ENCODE results near the gene ASTN2. TPM values are rescaled to one million over a fixed set of nuclear protein-coding genes. Genes with fewer than 3 reads are reported as not detected.

Gene ASTN2
- polyA plus RNA-seq, 2 of the 4 experiments (the other 2 are of a cell fraction): 5.8 to 11.6 TPM

- 57% methylated on average over 1 of the region's 1 CpG for WGBS (ENCODE audit: missing lambda C conversion rate)
- Histone ChIP-seq H3K4me3 (no peak overlapping the region), H3K9me3 (no peaks in the 10 kb centered on the region), H3K27ac (no peak overlapping the region), H3K4me2 (no peak overlapping the region), H3K4me1 (no peaks in the 10 kb centered on the region)
- ATAC-seq (no peak), DNase-seq (ENCODE audit: low read depth in 1 of 2, low spot score in 1 of 2) (no peak), FAIRE-seq (no peak)
- ChIA-PET POLR2A (no interaction called here), CTCF (no interaction called here)
- TF ChIP-seq USF2 (IDR thresholded peaks at IDR 0.05) (no peak), HMGXB4 (CRISPR knock-in tag; IDR thresholded peaks at IDR 0.05; ENCODE audit: borderline replicate concordance) (no peak), TFCP2L1 (CRISPR knock-in tag; IDR thresholded peaks at IDR 0.05) (no peak), NR3C1 (IDR thresholded peaks at IDR 0.05) (no peak), ZNF302 (CRISPR knock-in tag; IDR thresholded peaks at IDR 0.05) (no peak), CHD2 (IDR thresholded peaks at IDR 0.05; ENCODE audit: low read length, partially characterized antibody) (no peak), HEYL (CRISPR knock-in tag; IDR thresholded peaks at IDR 0.05) (no peak), SREBF2 (IDR thresholded peaks at IDR 0.05) (no peak), PBX3 (IDR thresholded peaks at IDR 0.05) (no peak), CBX2 (IDR thresholded peaks at IDR 0.05; ENCODE audit: borderline replicate concordance, low read depth) (no peak), RFX5 (IDR thresholded peaks at IDR 0.05) (no peak), MAZ (IDR thresholded peaks at IDR 0.05; ENCODE audit: borderline replicate concordance, low read depth, low read length) (no peak), HOXA7 (CRISPR knock-in tag; IDR thresholded peaks at IDR 0.05) (no peak), MAFK (IDR thresholded peaks at IDR 0.05; ENCODE audit: partially characterized antibody) (no peak)
These were observed 595.7 kb downstream of the ASTN2 start for GRCh38 chr9:116819116-116819515.

GRCh38 chr9:116817762-116818161 lies 597.1 kb downstream of the ASTN2 start:
- no peak overlapping the region for H3K4me3 ChIP-seq
- no peak overlapping the region for H3K4me2 ChIP-seq
- no peak overlapping the region for H3K27ac ChIP-seq
- CTCF ChIA-PET: interaction anchor here (0.6 to 1.0 kb wide), 3 partner anchors 43 to 69 kb away, joined by 3 to 4 read pairs (median 3); no protein-coding TSS in a partner anchor
- no peak for FAIRE-seq
- no peak for TF ChIP-seq REST (IDR thresholded peaks at IDR 0.05)
- no peak for TF ChIP-seq CHD2 (IDR thresholded peaks at IDR 0.05; ENCODE audit: low read length, partially characterized antibody)
- TF ChIP-seq CBX8 (IDR thresholded peaks at IDR 0.05): no peak
- TF ChIP-seq BHLHE40 (IDR thresholded peaks at IDR 0.05; ENCODE audit: low read depth, low read length): no peak
- TF ChIP-seq RARB (CRISPR knock-in tag; IDR thresholded peaks at IDR 0.05): no peak
- TF ChIP-seq MAFK (IDR thresholded peaks at IDR 0.05; ENCODE audit: partially characterized antibody): no peak
- TF ChIP-seq HOXA7 (CRISPR knock-in tag; IDR thresholded peaks at IDR 0.05): no peak
- TF ChIP-seq TP53 (CRISPR knock-in tag; IDR thresholded peaks at IDR 0.05): no peak
- TF ChIP-seq HMGXB4 (CRISPR knock-in tag; IDR thresholded peaks at IDR 0.05; ENCODE audit: borderline replicate concordance): no peak
- no peaks in the 10 kb centered on the region for H3K4me1 ChIP-seq
- 60% methylated on average over 1 of the region's 1 CpG for WGBS (ENCODE audit: missing lambda C conversion rate)
- H3K9me3 ChIP-seq: no peaks in the 10 kb centered on the region
- POLR2A ChIA-PET: no interaction called here
- no peak for ATAC-seq
- no peak for DNase-seq (ENCODE audit: low read depth in 1 of 2, low spot score in 1 of 2)
